Esophagus squamous epithelium (tissue), 4 donors: ENCODE data around the gene NAT8L.

Source experiments
- POLR2A ChIP-seq, 4 donors: fragments of 450-650 bp; IDR thresholded peaks; one replicate each; pipeline ENCODE4 v1.6.1; 2017; ENCODE audit warnings: antibody characterized with exemption in 4 of 4, mild to moderate bottlenecking in 4 of 4, moderate library complexity in 3 of 4
- TF ChIP-seq, protein P1 (sequence below), 6 experiments: fragments of 450-650 bp in 4 of 6; fragments of 200-600 bp in 2 of 6; sonication (generic) in 2 of 6; IDR thresholded peaks; one replicate each; pipeline ENCODE4 v1.5.1; 2016 to 2019; ENCODE audit warnings: antibody characterized with exemption in 6 of 6, mild to moderate bottlenecking in 4 of 6, moderate library complexity in 4 of 6

DNA sequence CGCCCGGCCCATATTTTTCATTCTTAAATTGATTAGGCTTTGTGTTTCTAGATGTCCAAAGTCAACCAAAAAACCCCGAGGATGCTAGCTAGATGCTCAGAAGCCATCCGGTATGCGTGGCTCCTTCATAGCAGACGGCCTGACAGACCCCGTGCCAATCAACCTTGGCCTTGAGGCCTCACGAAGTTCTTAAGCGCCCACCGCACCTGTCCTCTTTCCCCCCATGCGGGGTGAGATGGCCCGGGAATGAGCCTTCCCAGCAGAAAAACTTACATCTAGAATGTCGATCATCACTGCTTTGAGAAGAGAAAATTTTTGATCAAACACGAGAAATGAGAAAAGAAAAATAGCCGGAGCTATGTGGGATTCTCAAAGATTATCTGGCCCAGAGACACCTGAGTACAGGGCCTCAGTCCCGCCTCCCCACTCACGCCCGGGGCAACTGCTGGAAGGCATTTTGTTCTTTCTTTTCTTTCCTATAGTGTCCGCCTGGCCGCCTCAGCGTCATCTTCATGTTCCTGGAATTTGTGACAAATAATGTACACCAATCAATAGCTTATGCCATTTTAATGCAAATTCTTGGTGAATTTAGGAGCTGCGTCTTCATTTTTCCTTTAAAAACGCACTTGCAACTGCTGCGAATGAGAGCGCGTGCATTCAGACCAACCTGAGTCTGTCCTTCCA is 1.6 kb upstream of the NAT8L start:
- TF ChIP-seq, protein P1, sequence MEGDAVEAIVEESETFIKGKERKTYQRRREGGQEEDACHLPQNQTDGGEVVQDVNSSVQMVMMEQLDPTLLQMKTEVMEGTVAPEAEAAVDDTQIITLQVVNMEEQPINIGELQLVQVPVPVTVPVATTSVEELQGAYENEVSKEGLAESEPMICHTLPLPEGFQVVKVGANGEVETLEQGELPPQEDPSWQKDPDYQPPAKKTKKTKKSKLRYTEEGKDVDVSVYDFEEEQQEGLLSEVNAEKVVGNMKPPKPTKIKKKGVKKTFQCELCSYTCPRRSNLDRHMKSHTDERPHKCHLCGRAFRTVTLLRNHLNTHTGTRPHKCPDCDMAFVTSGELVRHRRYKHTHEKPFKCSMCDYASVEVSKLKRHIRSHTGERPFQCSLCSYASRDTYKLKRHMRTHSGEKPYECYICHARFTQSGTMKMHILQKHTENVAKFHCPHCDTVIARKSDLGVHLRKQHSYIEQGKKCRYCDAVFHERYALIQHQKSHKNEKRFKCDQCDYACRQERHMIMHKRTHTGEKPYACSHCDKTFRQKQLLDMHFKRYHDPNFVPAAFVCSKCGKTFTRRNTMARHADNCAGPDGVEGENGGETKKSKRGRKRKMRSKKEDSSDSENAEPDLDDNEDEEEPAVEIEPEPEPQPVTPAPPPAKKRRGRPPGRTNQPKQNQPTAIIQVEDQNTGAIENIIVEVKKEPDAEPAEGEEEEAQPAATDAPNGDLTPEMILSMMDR (IDR thresholded peaks at IDR 0.05): no peak
- no peak for TF ChIP-seq POLR2A (IDR thresholded peaks at IDR 0.05)
